Karpas-422 (cell line): ENCODE data around the gene PALM. TPM values are rescaled to one million over a fixed set of nuclear protein-coding genes. Genes with fewer than 3 reads are reported as not detected.

ENCODE experiments used
- DNase-seq: peaks from one replicate; pipeline ENCODE4 v3.0.0-alpha.2; 2015
- H2AFZ ChIP-seq: fragments of 200-600 bp; sonication (generic); 2 replicates; pipeline ENCODE4 v1.6.1; 2014; ENCODE audit warnings: antibody characterized with exemption, low read length, mixed read lengths
- H3K27ac ChIP-seq: fragments of 200-600 bp; sonication (generic); 2 replicates; pipeline ENCODE4 v1.5.1; 2014; ENCODE audit warnings: mild to moderate bottlenecking, low read length, moderate library complexity
- H3K27me3 ChIP-seq: fragments of 200-600 bp; sonication (generic); 2 replicates; pipeline ENCODE4 v1.6.1; 2014; ENCODE audit warnings: low read length, mixed read lengths
- H3K36me3 ChIP-seq: fragments of 200-600 bp; sonication (generic); 2 replicates; pipeline ENCODE4 v1.6.1; 2014; ENCODE audit warnings: low read length, mixed read lengths; ENCODE audit not compliant: insufficient read depth
- H3K4me1 ChIP-seq: fragments of 200-600 bp; sonication (generic); 2 replicates; pipeline ENCODE4 v1.6.1; 2014; ENCODE audit warnings: mild to moderate bottlenecking, low read length, mixed read lengths
- H3K4me2 ChIP-seq: fragments of 200-600 bp; sonication (generic); 2 replicates; pipeline ENCODE4 v1.6.1; 2014; ENCODE audit warnings: low read length, low read depth, mild to moderate bottlenecking; ENCODE audit not compliant: poor library complexity, severe bottlenecking
- H3K4me3 ChIP-seq: fragments of 200-600 bp; sonication (generic); 2 replicates; pipeline ENCODE4 v1.5.1; 2014; ENCODE audit warnings: mild to moderate bottlenecking, antibody characterized with exemption, low read length, mixed read lengths
- H3K79me2 ChIP-seq: fragments of 200-600 bp; sonication (generic); 2 replicates; pipeline ENCODE4 v1.6.1; 2014; ENCODE audit warnings: mild to moderate bottlenecking, low read length, mixed read lengths
- H3K9ac ChIP-seq: fragments of 200-600 bp; sonication (generic); 2 replicates; pipeline ENCODE4 v1.6.0; 2014; ENCODE audit warnings: low read length
- H3K9me2 ChIP-seq: fragments of 200-600 bp; sonication (generic), shearing (Covaris generic); replicated peaks from 2 replicates; pipeline ENCODE4 v1.6.0; 2014; ENCODE audit warnings: mild to moderate bottlenecking, low read length, moderate library complexity; ENCODE audit not compliant: insufficient read depth
- H3K9me3 ChIP-seq: fragments of 300-700, 200-600 bp; sonication (generic); 2 replicates; pipeline ENCODE4 v1.6.1; 2014; ENCODE audit warnings: low read length, mixed read lengths
- H4K20me1 ChIP-seq: fragments of 200-600 bp; sonication (generic); 2 replicates; pipeline ENCODE4 v1.6.1; 2014; ENCODE audit warnings: mild to moderate bottlenecking, antibody characterized with exemption, low read length, low read depth; ENCODE audit not compliant: insufficient read depth
- total RNA-seq: library from RNA; depleted of rRNA; stranded (reverse); fragments of >200 nt; shearing (Covaris generic); gene quantifications from 2 replicates; pipeline ENCODE4 v1.2.3, GENCODE V29; 2014; ENCODE audit warnings: low replicate concordance

PALM gene
- total RNA-seq, 1 experiment from 2014 or later: 3.5 TPM

DNA sequence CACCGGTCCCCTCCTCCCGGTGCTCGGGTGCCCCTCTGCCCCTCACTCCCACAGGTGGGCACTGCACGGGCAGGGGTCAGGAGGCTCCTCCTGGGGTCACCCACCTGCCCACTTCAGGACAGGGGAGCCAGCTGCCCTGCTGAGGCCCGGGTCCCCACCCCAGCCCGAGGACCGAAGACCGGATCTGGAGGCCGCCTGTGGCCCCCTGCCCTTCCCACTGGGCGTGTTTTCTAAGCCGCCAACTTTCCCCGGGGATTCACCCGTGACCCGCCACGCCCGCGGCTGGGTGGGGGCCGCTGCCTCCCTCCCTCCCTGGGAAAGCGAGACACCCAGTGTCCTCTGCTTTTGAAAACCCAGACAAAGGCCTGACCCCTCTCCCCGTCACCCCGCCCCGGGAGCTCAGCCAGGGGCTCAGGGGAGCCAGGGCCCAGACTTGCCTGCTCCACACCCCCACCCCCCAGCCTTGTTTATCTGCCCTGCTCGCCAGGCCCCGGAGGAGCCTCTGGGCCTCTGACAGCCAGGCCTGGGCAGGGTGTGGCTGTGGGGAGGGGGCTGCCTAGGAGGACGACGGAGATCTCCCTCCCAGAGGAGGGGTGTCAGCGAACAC is 1.3 kb downstream of the PALM start:
- Histone ChIP-seq H3K36me3 (no peaks in the 10 kb centered on the region), H3K27me3 (no peaks in the 10 kb centered on the region)

DNA sequence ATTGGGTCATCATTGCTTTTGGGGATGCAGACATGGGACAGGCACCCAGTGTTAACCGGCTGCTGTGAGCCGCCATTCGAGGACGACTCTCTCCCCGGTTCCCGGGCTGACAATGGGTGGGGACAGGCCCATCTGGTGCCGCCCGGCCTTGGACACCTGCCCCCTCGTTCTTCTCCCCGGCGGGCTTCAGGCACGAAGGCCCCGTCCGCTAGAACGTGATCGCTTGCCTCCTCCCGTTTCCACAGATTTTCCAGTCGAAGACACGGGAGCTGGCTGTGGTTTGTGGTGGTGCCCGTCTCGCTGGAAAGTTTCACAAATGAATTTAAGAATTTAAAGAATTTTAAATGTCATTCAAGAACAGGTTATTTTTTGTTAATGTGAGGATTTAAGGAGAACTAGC is 2.0 kb downstream of the PALM start:
- Histone ChIP-seq H2AFZ (no peak overlapping the region), H3K27me3 (no peaks in the 10 kb centered on the region), H3K4me3 (no peak overlapping the region), H3K79me2 (no peaks in the 10 kb centered on the region), H4K20me1 (no peaks in the 10 kb centered on the region), H3K36me3 (no peaks in the 10 kb centered on the region), H3K4me1 (no peaks in the 10 kb centered on the region), H3K9me2 (no peaks in the 10 kb centered on the region), H3K4me2 (no peak overlapping the region), H3K27ac (no peak overlapping the region), H3K9ac (no peak overlapping the region), H3K9me3 (no peaks in the 10 kb centered on the region)
- DNase-seq: no peak

More for the DNA sequence above, 1.3 kb downstream of the PALM start:
- no peaks in the 10 kb centered on the region for H3K9me3 ChIP-seq
- H3K4me3 ChIP-seq: no peak overlapping the region
- H3K9ac ChIP-seq: no peak overlapping the region
- H3K79me2 ChIP-seq: no peaks in the 10 kb centered on the region
- H3K4me1 ChIP-seq: no peaks in the 10 kb centered on the region
- H3K4me2 ChIP-seq: no peak overlapping the region
- no peak for DNase-seq
- no peaks in the 10 kb centered on the region for H3K9me2 ChIP-seq
- H2AFZ ChIP-seq: no peak overlapping the region
- H3K27ac ChIP-seq: no peak overlapping the region
- no peaks in the 10 kb centered on the region for H4K20me1 ChIP-seq

DNA sequence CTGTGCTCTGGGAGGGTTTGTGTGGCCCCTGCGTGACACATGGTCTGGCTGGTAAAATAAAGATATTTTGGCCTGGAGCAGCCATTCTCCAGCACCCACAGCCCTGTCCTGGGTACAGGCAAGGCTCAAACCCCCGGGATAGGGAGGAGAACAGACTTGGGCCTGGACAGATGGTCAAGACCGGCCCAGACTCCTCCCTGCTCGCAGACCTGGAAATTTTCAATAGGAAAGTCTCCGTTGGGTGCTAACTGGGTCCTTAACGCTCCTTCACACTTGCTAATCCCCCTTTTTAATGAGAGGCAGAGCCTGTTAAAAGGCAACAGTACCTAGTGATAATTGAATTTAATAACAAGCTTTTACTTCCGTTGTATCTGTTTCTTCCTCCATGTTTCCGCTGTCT is 2.5 kb downstream of the PALM start:
- no peaks in the 10 kb centered on the region for H3K4me1 ChIP-seq
- no peaks in the 10 kb centered on the region for H3K36me3 ChIP-seq
- no peaks in the 10 kb centered on the region for H3K9me2 ChIP-seq
- H3K4me3 ChIP-seq: no peak overlapping the region
- no peaks in the 10 kb centered on the region for H4K20me1 ChIP-seq
- DNase-seq: no peak
- no peaks in the 10 kb centered on the region for H3K27me3 ChIP-seq
- no peak overlapping the region for H2AFZ ChIP-seq
- no peaks in the 10 kb centered on the region for H3K79me2 ChIP-seq
- H3K9me3 ChIP-seq: no peaks in the 10 kb centered on the region
- H3K4me2 ChIP-seq: no peak overlapping the region
- H3K9ac ChIP-seq: no peak overlapping the region
- H3K27ac ChIP-seq: no peak overlapping the region

DNA sequence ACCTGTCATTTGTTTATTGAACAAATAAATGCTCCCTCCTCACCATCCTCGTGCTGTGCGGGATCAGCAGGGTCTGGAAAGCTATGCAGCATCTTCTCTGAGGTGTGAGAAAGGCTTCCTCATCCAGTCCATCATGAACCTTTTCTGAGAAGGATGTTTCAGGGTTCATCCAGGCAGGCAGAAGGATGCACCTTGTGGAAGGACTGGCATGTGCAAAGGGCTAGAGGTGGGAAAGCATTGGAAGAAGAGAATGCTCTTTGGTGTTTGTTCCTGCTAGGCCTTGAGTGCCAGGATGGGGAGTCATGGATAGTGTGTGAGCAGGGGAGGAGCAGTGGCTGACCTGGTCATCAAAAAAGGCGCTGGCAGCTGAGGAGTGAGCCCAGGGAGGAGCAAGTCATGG is 6.6 kb downstream of the PALM start:
- Histone ChIP-seq H2AFZ (no peak overlapping the region), H3K27ac (no peak overlapping the region), H3K9me3 (no peaks in the 10 kb centered on the region), H4K20me1 (no peaks in the 10 kb centered on the region), H3K27me3 (no peaks in the 10 kb centered on the region), H3K9ac (no peak overlapping the region), H3K36me3 (no peaks in the 10 kb centered on the region), H3K4me3 (no peak overlapping the region), H3K79me2 (no peaks in the 10 kb centered on the region), H3K9me2 (no peaks in the 10 kb centered on the region), H3K4me2 (no peak overlapping the region), H3K4me1 (no peaks in the 10 kb centered on the region)
- DNase-seq: no peak

DNA sequence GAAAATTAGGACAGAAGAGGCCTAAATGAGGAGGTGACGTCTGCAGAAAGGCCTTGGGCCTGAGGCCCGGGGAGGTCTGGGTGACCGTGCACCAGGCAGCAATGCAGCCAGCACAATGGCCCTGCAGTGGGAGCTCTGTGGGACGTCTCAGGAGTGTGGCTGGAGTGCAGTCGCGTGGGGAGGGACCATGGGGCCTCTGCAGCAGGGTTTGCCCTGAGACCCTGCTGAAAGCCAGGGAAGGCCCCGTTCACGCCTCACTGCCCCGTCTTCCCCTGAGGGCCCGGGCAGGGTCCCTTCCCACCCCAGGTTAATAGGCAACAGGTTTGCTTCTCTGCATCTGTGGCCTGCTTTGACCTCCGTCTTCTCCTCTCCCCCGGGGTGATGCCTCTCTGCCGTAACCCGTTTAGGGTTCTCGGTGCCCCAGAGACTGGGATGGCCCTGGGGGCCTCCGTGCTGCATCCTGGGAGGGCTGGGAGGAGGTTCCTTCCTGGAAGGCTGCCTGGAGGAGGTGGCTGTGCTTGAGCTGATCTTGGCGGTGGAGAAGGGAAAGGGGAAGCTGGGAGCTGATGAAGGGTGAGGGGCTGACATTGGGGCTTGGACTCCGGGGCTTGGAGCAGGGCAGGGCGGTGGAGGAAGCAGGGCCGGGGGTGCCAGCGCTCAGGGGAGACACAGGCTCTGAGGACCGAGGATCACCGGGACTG is 9.7 kb downstream of the PALM start:
- no peaks in the 10 kb centered on the region for H3K9me3 ChIP-seq
- no peak overlapping the region for H3K27ac ChIP-seq
- H3K4me2 ChIP-seq: no peak overlapping the region
- H3K36me3 ChIP-seq: no peaks in the 10 kb centered on the region
- H3K27me3 ChIP-seq: no peaks in the 10 kb centered on the region
- no peaks in the 10 kb centered on the region for H3K9me2 ChIP-seq
- no peaks in the 10 kb centered on the region for H3K79me2 ChIP-seq
- H3K4me3 ChIP-seq: no peak overlapping the region
- H2AFZ ChIP-seq: no peak overlapping the region
- DNase-seq: no peak
- no peak overlapping the region for H3K9ac ChIP-seq
- no peaks in the 10 kb centered on the region for H3K4me1 ChIP-seq
- no peaks in the 10 kb centered on the region for H4K20me1 ChIP-seq

DNA sequence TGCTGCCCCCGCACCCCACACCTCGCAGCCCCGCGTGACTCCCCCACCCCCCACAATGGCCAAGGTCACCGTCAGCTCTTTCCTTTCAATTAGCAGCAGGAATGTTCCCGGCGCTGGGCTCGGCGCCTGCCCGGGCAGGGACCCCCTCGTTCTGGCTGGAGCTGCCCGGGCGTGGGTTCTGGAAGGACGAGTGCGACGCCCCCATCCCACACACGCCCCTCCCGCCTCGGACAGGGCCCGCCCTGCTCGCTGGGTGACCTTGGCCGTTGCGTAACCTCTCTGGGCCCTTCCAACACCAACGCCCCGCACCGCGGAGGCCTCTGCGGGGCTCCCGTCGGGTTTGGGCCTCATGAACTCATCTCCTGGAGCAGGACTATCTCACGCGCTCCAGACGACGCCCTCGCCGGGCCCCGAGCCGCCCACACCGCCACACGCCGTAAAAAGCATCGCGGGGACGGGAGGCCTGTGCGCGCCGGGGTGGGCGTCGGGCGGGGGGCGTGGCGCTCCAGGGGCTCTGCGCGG is 10.3 kb downstream of the PALM start:
- no peaks in the 10 kb centered on the region for H3K36me3 ChIP-seq
- H3K79me2 ChIP-seq: no peaks in the 10 kb centered on the region
- no peaks in the 10 kb centered on the region for H3K9me2 ChIP-seq
- H2AFZ ChIP-seq: no peak overlapping the region
- H3K27ac ChIP-seq: no peak overlapping the region
- H3K4me2 ChIP-seq: no peak overlapping the region
- no peaks in the 10 kb centered on the region for H3K9me3 ChIP-seq
- no peak for DNase-seq
- H4K20me1 ChIP-seq: no peaks in the 10 kb centered on the region
- no peak overlapping the region for H3K4me3 ChIP-seq
- H3K27me3 ChIP-seq: no peaks in the 10 kb centered on the region
- H3K9ac ChIP-seq: no peak overlapping the region
- no peaks in the 10 kb centered on the region for H3K4me1 ChIP-seq

DNA sequence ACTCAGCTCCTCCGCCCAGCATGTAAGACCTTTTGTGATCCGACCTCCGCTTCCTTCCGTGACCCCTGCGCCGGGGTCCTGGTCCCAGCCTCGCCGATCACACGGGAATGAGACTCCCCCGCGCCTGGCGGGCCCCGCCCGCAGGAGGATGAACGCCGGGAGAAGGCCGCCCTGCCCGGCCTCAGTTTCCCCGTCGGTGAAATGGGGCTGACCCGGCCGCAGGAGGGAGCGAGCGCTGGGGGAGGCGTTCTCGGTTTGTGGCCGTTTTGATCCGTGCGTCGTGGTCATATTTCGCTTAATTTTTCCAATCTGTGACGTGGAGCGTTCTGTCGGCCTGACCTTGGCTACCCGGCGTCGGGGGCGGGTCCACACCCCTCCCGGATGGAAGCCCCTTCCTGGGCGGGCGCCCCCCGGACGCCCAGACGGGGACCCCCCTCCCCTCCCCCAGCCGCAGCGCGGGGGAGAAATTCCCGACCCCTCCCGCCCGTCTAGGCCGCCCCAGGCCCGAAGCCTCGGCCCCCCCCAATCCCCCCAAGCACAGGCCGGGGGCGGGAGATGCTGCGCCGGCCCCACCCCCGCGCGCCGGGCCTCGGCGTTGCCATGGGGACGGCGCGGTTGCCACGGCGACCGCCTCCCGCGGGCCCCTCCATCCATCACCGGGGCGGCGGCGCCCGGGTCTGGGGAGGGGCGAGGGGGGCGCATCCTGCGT is 11.1 kb downstream of the PALM start:
- no peak overlapping the region for H3K4me3 ChIP-seq
- no peaks in the 10 kb centered on the region for H3K9me2 ChIP-seq
- no peaks in the 10 kb centered on the region for H3K4me1 ChIP-seq
- no peak for DNase-seq
- H3K27ac ChIP-seq: no peak overlapping the region
- no peak overlapping the region for H3K4me2 ChIP-seq
- H3K9me3 ChIP-seq: no peaks in the 10 kb centered on the region
- no peaks in the 10 kb centered on the region for H3K36me3 ChIP-seq
- H3K27me3 ChIP-seq: no peaks in the 10 kb centered on the region
- H2AFZ ChIP-seq: no peak overlapping the region
- no peak overlapping the region for H3K9ac ChIP-seq
- no peaks in the 10 kb centered on the region for H4K20me1 ChIP-seq
- H3K79me2 ChIP-seq: no peaks in the 10 kb centered on the region

DNA sequence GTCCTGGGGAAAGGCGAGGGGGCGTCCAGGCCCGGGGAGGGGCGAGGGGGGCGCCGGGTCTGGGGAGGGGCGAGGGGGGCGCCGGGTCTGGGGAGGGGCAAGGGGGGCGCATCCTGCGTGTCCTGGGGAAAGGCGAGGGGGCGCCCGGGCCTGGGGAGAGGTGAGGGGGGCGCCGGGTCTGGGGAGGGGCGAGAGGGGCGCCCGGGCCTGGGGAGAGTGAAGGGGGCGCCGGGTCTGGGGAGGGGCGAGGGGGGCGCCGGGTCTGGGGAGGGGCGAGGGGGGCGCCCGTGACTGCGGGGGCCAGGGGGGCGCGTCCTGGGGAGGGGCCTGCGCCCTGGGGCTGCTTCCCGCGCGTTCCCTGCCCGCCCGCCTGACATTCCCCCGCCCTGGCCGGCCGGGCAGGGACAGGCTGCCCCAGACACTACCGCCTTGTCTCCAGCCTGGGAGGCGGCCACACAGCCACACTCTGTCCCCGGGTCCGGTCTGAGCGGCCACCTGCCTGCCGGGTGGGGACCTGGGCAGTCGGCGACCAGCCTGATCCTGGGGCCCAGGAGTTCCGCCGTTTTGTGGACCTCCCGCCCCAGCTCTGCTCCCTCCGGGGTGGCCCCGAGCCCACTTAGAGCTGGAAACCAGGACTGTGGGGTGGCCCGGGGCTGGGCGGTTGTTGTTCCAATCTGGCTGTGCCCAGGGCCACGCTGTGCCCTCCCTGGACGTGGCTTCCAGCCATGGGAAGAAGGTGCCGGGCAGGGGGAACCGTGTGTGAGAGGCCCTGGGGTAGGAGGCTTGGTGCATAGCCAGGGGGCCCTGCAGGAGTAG is 11.8 kb downstream of the PALM start:
- DNase-seq: no peak
- Histone ChIP-seq H3K36me3 (no peaks in the 10 kb centered on the region), H4K20me1 (no peaks in the 10 kb centered on the region), H3K4me1 (no peaks in the 10 kb centered on the region), H3K27ac (no peak overlapping the region), H3K4me3 (no peak overlapping the region), H3K27me3 (no peaks in the 10 kb centered on the region), H3K9me3 (no peaks in the 10 kb centered on the region), H3K4me2 (no peak overlapping the region), H3K9ac (no peak overlapping the region), H3K9me2 (no peaks in the 10 kb centered on the region), H3K79me2 (no peaks in the 10 kb centered on the region), H2AFZ (no peak overlapping the region)
